Kidney glomerular epithelial cell (primary cell): ENCODE results near the gene OR10A5.
"Not testable (repeated sequence)": the region's sequence is repeated elsewhere in the genome, so short reads cannot be mapped to it uniquely, and the experiment has no call there.

Experiments
- DNase-seq: peaks from one replicate; lab custom pipeline; 2025; lab: John Stamatoyannopoulos, UW

OR10A5 gene

GRCh38 chr11:6875761-6876160, 30.3 kb downstream of the OR10A5 start:
- DNase-seq: no peak

GRCh38 chr11:6876325-6876724, 30.8 kb downstream of the OR10A5 start, which contains the start of gene OR10A4:
Gene OR10A4, plus strand, starts transcription at chr11:6876625. Its CDS starts 23 bp downstream, at chr11:6876648.
- no peak for DNase-seq

- no peak for DNase-seq
Observed at GRCh38 chr11:6876914-6877313, 31.4 kb downstream of the OR10A5 start.

- no peak for DNase-seq
Observed at GRCh38 chr11:6882751-6883150, 37.3 kb downstream of the OR10A5 start.

- DNase-seq: not testable (repeated sequence)
Observed at GRCh38 chr11:6887711-6888110, 42.2 kb downstream of the OR10A5 start.

- no peak for DNase-seq
Observed at GRCh38 chr11:6888830-6889229, 43.3 kb downstream of the OR10A5 start.

- no peak for DNase-seq
Observed at GRCh38 chr11:6889835-6890234, 44.4 kb downstream of the OR10A5 start.

GRCh38 chr11:6892400-6892799, 46.9 kb downstream of the OR10A5 start, which contains the start of gene OR2D2:
Gene OR2D2, minus strand, starts transcription at chr11:6892500. Its CDS starts 0 bp downstream, at chr11:6892500.
- no peak for DNase-seq

GRCh38 chr11:6894097-6894496, 48.6 kb downstream of the OR10A5 start:
- no peak for DNase-seq

GRCh38 chr11:6895010-6895409, 49.5 kb downstream of the OR10A5 start:
- DNase-seq: no peak
